ENCODE results near the gene PRAME.

Gene PRAME

DNA sequence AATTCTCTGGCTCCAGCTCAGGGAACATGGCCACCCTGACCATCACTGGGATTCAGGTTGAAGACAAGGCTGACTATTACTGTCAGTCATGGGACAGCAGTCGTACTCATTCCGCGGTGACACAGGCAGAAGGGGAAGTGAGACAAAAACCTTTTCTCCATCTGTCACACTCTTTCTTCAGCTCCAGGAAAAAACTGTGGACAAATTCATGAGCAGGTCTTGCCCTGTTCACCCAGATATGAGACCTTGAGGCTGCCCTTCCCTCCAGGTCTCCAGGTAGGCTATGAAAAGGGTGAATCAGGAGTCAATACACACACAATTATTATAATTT, 46.0 kb upstream of the PRAME start (continued):
- TF ChIP-seq, protein P1, sequence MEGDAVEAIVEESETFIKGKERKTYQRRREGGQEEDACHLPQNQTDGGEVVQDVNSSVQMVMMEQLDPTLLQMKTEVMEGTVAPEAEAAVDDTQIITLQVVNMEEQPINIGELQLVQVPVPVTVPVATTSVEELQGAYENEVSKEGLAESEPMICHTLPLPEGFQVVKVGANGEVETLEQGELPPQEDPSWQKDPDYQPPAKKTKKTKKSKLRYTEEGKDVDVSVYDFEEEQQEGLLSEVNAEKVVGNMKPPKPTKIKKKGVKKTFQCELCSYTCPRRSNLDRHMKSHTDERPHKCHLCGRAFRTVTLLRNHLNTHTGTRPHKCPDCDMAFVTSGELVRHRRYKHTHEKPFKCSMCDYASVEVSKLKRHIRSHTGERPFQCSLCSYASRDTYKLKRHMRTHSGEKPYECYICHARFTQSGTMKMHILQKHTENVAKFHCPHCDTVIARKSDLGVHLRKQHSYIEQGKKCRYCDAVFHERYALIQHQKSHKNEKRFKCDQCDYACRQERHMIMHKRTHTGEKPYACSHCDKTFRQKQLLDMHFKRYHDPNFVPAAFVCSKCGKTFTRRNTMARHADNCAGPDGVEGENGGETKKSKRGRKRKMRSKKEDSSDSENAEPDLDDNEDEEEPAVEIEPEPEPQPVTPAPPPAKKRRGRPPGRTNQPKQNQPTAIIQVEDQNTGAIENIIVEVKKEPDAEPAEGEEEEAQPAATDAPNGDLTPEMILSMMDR (tag by site-specific recombination; IDR thresholded peaks at IDR 0.05), result no peak

DNA sequence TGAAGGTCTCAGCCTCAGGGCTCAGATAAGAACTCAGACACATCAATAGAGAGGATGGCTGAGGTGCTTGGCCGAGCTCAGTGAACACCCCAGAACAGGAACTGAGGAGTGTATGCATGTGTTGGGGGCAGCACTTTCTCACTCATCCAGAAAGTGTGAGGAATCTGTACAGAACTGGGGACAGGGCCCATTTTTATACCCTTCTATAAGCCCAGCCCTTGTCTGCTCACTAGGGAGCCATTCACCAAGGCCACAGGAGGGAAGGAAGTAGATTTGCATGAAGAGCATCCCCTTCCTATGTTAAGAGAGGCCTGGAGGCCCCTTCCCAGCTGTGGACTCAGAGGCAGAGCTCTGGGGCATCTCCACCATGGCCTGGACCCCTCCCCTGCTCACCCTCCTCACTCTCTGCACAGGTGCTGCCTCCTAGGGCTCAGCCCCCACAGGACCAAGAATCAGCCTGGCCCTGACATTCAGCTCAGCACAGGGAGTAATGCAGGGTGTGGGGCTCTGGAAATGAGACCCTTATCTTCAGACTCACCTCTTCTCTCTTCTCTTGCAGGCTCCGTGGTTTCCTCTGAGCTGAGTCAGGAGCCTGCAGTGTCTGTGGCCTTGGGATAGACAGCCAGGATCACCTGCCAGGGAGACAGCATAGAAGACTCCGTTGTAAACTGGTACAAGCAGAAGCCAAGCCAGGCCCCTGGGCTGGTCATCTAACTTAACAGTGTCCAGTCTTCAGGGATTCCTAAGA, 45.4 kb upstream of the PRAME start:
- H3K4me3 ChIP-seq (ENCODE audit: low read depth, low read length), result no peak overlapping the region
- TF ChIP-seq ZXDB (tag by site-specific recombination; IDR thresholded peaks at IDR 0.05) (no peak), ZNF664 (tag by site-specific recombination; IDR thresholded peaks at IDR 0.05) (no peak), RBAK (tag by site-specific recombination; IDR thresholded peaks at IDR 0.05) (no peak), ZNF596 (tag by site-specific recombination; IDR thresholded peaks at IDR 0.05) (no peak), ZNF76 (tag by site-specific recombination; IDR thresholded peaks at IDR 0.05; ENCODE audit: borderline replicate concordance, low read depth) (no peak)
- no peaks in the 10 kb centered on the region for H3K36me3 ChIP-seq (ENCODE audit: control insufficient read depth in 2 of 2, insufficient read depth in 1 of 2, low read length in 2 of 2)
- no peak overlapping the region for H3K27ac ChIP-seq (ENCODE audit: extremely low read depth, low read depth, low read length)
- CTCF ChIA-PET, result interaction anchor here (0.5 to 1.7 kb wide), 6 partner anchors 28 to 353 kb away, joined by 3 to 5 read pairs (median 4); no protein-coding TSS in a partner anchor
- POLR2A ChIA-PET, result no interaction called here
- no peaks in the 10 kb centered on the region for H3K4me1 ChIP-seq (ENCODE audit: control insufficient read depth, insufficient read depth, low read length)
- no peaks in the 10 kb centered on the region for H3K9me3 ChIP-seq (ENCODE audit: control insufficient read depth, insufficient read depth, low read depth, low read length)

DNA sequence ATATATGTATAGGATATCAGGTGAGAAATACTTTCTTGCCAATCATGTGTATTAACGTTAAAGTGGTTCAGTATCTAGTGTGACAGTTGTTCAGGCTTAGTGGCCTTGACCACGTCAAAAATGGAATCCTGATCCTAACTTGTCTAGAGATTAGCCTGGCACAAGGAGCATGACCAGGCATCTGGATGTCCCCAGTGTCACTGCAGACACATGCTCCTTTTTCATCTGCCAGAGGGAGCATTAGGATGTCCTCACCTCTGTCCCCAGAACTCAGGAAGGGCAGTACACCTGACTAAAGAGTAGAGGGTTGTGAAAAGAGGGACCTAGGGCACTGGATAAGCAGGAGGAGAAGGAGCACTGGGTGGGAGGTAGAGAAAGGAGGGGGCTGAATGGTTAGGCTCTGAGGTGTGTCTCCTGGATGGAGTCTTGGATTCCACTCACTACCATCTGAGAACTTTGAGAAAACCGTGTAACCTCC, 44.4 kb upstream of the PRAME start:
- no peak overlapping the region for H3K4me3 ChIP-seq (ENCODE audit: low read depth, low read length)
- H3K36me3 ChIP-seq (ENCODE audit: control insufficient read depth in 2 of 2, insufficient read depth in 1 of 2, low read length in 2 of 2), result no peaks in the 10 kb centered on the region
- no peak overlapping the region for H3K27ac ChIP-seq (ENCODE audit: extremely low read depth, low read depth, low read length)
- H3K4me1 ChIP-seq (ENCODE audit: control insufficient read depth, insufficient read depth, low read length), result no peaks in the 10 kb centered on the region
- H3K9me3 ChIP-seq (ENCODE audit: control insufficient read depth, insufficient read depth, low read depth, low read length), result no peaks in the 10 kb centered on the region
- ChIA-PET CTCF (interaction anchor here (1.4 to 6.5 kb wide), 4 partner anchors 10 to 150 kb away, joined by 3 to 46 read pairs (median 8); no protein-coding TSS in a partner anchor), POLR2A (no interaction called here)
- TF ChIP-seq ZNF843 (tag by site-specific recombination; IDR thresholded peaks at IDR 0.05), result no peak
- no peak for TF ChIP-seq ZBTB48 (tag by site-specific recombination; IDR thresholded peaks at IDR 0.05)
- TF ChIP-seq, protein P2, sequence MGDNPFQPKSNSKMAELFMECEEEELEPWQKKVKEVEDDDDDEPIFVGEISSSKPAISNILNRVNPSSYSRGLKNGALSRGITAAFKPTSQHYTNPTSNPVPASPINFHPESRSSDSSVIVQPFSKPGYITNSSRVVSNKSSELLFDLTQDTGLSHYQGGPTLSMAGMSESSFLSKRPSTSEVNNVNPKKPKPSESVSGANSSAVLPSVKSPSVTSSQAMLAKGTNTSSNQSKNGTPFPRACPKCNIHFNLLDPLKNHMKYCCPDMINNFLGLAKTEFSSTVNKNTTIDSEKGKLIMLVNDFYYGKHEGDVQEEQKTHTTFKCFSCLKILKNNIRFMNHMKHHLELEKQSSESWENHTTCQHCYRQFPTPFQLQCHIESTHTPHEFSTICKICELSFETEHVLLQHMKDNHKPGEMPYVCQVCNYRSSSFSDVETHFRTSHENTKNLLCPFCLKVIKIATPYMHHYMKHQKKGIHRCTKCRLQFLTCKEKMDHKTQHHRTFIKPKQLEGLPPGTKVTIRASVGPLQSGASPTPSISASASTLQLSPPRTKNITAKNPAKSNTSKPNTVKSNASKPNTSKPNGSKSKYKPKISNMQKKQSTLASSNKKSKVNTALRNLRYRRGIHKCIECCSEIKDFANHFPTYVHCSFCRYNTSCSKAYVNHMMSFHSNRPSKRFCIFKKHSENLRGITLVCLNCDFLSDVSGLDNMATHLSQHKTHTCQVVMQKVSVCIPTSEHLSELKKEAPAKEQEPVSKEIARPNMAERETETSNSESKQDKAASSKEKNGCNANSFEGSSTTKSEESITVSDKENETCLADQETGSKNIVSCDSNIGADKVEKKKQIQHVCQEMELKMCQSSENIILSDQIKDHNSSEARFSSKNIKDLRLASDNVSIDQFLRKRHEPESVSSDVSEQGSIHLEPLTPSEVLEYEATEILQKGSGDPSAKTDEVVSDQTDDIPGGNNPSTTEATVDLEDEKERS (tag by site-specific recombination; IDR thresholded peaks at IDR 0.05), result no peak
- no peak for TF ChIP-seq ZBTB21 (tag by site-specific recombination; IDR thresholded peaks at IDR 0.05)
- no peak for TF ChIP-seq ZXDB (tag by site-specific recombination; IDR thresholded peaks at IDR 0.05)
- no peak for TF ChIP-seq ZBTB20 (tag by site-specific recombination; IDR thresholded peaks at IDR 0.05)
- no peak for TF ChIP-seq ZIC2 (tag by site-specific recombination; IDR thresholded peaks at IDR 0.05)
- no peak for TF ChIP-seq ZNF221 (tag by site-specific recombination; IDR thresholded peaks at IDR 0.05; ENCODE audit: borderline replicate concordance)
- TF ChIP-seq ZNF157 (tag by site-specific recombination; IDR thresholded peaks at IDR 0.05), result no peak
- TF ChIP-seq, protein P3, sequence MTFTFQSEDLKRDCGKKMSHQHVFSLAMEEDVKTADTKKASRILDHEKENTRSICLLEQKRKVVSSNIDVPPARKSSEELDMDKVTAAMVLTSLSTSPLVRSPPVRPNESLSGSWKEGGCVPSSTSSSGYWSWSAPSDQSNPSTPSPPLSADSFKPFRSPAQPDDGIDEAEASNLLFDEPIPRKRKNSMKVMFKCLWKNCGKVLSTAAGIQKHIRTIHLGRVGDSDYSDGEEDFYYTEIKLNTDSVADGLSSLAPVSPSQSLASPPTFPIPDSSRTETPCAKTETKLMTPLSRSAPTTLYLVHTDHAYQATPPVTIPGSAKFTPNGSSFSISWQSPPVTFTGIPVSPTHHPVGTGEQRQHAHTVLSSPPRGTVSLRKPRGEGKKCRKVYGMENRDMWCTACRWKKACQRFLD (tag by site-specific recombination; IDR thresholded peaks at IDR 0.05), result no peak
- TF ChIP-seq ZNF600 (tag by site-specific recombination; IDR thresholded peaks at IDR 0.05), result no peak
